ENCODE data around the gene MGLL.

MGLL gene

DNA sequence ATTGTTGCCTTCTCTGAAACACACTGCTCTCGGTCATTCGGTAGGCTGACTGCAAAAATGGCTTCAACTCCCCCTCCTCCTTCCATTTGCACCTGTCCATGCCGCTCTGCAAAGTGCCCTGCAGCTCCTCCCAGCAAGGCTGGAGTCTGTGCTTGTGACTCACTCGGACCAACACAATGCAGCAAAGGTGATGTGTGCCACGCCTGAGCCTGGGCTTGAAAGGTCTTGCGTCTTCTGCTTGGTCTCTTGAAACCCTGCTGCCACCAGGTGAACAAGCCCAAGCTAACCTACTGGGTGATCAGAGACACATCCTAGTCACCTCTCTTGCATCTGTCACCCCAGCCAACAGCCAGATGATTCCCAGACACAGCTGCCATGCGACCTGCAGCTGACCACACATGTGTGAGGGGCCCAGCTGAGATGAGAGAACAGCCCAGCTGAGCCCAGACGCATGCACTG lies 71.1 kb downstream of the MGLL start:
- no peak for DNase-seq

- no peak for DNase-seq
Observed at GRCh38 chr3:127750226-127751031, 71.9 kb downstream of the MGLL start.

- no peak for DNase-seq
Observed at GRCh38 chr3:127749787-127750225, 72.5 kb downstream of the MGLL start.

- DNase-seq: no peak
Observed at GRCh38 chr3:127749361-127749760, 73.0 kb downstream of the MGLL start.

DNA sequence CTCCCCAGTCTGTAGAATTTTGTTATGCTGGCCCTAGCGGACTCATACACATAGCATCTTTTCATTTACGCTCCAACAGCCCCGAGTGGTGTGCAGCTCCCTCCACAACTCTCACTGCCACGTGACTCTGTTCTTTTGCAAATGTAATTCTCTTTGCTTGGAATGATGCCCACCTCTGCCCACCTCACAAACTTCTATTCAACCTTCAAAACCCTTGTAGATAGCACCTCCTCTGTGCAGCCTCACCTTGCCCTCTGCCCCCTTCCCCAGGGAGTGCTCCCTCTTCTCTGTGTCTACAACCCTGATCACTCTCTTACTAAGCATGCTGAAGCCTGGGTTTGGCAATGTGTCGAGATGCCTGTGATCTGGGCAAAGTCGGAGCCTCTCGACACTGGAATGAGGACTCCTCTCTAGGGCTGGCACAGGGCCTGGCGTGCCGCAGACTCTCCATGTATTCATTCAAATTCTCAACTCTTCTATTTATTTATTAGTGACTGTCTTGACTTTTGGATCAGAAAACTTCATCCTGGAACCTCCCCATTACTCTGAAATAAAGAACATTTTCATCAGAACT lies 73.5 kb downstream of the MGLL start:
- no peak for DNase-seq

DNA sequence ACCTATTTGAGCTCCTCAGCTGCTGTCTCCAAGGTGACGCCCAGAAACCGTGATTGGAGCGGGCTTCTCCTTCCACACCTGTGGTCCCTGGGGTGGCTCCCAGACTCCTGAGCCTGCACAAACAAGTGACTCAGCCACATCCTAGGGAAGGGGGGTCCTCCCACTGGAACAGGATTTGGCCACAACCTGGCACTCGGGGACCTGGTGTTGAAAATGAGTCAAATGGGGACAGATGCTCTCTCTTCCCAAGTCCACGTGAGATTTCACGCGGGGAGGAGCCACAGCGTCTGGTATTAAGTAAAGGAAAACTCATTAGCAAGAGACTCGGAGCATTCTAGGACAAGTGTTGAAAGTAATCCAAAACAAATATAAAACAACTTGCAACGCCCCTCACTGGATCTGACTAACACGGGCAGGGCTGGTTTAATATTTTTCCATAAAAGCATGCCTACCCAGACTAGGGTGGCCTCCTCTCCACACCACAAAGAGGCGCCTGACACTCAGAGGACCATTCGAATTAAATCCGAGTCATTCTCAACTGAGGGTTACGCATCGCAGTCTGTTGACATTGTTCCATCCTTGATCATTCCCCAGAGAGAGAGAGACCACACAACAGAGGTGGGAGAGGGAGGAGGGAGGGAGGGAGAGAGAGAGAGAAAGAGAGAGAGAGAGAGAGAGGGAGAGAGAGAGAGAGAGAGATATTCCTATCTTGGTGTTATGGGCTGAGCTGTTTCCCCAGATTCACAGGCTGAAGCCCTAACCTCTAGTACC lies 74.4 kb downstream of the MGLL start:
- DNase-seq: no peak

GRCh38 chr3:127747066-127747465 lies 75.2 kb downstream of the MGLL start:
- DNase-seq: no peak

GRCh38 chr3:127746400-127747057 lies 75.8 kb downstream of the MGLL start:
- DNase-seq: no peak

DNA sequence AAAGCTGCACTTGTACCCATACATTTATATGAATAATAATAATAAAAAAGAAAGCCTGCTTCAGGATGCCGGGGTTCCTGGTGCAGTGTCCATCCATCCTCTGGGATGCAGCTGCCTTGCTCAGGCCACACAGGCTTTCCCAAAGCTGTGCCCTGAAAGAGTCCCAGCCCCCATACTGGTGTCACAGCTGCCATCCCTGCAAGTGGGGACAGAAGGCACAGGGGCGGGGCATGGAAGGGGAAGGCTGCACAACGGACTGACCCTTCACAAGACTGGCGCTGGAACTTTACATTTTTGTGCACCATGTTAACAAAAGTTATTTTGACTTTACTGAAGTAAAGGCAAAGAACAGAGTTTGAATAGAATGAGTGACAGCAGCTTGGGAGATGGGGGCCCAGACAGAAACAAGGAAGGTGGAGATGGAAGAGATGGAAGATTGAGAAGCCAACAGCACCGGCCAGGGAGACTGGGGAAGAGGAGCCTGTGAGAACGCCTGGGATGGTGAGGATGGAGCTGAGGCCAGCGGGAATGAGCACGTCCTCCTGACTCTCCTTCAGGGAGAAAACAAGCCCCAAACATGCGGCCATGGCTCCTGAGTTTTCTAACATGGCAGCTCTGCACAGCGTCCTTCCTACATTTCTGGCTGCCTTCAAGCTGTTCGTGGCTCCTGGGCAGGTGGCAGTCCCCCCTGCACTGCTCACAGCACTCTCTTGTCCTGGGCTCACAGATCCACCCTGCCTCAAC lies 76.5 kb downstream of the MGLL start:
- DNase-seq: no peak

GRCh38 chr3:127744875-127745274 lies 77.4 kb downstream of the MGLL start:
- no peak for DNase-seq

DNA sequence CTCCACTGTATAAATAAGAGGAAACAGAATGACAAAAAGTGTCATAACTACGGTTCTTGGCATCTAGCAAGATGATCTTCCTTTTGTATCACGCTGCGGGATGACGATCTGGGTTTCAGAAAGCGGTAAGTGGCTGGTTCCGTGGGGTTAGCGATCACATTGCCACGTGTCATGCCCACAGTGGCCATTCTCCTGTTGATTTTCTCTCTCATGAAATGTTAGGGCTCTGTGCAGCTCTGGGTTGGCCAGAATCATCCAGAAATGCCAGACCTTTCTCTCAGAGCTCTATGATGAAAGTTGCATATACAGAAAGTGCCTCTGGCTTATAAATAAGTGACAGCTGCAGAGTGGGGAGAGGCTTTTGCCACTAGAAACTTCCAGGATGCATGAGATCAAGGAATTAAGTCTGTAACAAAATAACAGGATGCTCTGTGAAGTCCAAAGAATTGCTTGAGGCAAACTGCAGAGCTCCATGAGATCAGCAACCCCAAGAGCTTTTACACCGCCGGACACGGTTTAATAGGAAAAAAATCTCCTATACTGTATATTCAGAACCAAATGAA lies 78.0 kb downstream of the MGLL start:
- DNase-seq: no peak

DNA sequence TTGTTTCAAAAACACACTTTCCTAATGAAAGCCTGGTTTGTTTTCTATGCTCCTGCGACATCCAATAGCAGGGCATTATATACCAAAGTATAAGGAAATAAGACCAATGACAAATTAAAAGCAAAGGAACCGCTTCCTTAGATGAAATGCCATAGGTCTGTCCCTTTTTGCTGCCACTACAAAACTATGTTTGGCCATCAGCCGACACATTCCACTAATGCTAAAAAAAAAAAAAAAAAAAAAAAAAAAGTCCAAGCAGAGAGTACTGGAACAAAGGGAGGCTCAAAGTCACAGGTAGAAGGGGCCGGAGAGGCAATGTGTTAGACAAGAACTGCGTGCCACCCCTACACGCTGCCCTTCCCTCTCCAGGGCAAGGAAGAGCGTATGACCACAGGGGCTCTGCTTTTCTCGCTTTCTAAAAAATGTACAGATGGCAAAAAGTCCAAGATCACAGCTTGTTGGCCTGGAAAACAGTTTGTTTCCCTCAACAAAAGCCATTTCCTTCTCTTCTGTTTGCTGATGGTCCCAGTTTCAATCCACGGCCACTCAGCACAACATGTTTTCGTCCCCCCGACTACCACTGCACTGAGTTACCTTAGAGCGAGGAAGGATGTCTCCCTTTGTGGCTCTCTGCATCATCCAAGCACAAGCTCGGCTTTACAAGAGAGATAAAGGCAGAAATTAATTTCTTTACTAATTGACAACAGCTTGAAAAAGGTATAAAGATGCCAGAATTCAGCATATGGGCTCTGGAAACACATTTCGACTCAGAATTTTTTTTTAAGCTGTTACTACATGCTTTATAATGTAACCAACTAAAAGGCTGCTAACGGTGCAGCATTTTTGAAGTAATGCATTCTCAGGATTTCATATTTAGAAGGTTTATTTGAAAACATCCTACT lies 78.7 kb downstream of the MGLL start:
- no peak for DNase-seq

DNA sequence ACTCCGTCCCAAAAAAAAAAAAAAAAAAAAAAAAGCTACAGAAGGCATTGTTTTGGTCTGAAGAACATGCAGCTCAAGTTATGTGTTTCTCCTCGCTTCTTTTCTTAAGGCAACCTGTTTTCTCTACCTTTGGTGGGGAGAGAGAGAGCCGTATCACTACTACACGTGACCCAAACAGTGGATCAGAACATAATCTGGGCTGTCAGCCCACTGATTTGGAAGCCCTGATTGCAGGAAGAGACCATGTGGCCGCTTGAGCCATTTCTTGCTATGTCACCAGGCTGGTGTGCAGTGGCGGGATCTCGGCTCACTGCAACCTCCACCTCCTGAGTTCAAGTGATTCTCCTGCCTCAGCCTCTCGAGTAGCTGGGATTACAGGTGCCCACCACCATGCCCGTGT lies 79.7 kb downstream of the MGLL start:
- DNase-seq: no peak

DNA sequence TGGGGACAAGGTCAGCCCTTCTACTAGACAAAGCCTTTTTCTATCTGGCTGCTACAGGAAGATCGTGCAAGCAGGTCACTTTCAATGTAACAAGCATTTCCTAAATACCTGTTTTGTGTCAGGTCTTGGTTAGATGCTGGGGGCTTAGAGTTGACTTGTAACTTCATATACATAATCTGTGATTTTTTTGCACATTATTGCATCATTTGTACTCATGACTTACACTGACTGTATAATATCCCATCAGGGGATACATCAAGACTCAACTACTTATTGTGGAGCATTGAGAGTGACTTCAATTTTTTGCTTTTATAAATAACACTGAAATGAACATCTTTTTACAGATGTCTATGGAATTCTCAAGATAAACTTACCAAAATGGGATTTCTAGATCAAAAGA lies 80.6 kb downstream of the MGLL start:
- no peak for DNase-seq

DNA sequence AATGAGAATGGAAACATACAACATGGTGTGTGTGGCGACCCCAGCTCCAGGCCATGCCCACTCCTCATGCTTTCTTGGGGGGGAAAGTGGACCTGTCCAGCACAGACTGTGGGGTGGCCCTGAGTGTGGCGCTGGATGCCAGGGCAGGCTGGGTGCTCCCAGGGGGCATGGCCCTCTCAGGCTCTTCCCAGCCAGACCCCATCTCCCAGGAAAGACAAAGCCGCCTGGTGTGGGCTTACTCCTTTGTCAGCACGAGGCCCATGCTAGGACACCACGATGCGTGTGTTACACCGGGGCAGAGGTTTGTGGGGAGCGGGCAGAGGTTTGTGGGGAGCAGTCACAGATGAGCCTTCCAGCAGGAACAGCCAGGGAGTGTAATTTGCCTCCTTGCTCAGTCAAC lies 81.1 kb downstream of the MGLL start:
- DNase-seq: no peak

GRCh38 chr3:127740136-127740915 lies 82.0 kb downstream of the MGLL start:
- no peak for DNase-seq

GRCh38 chr3:127739347-127740135 lies 82.8 kb downstream of the MGLL start:
- no peak for DNase-seq

- no peak for DNase-seq
Observed at GRCh38 chr3:127738192-127738840, 84.0 kb downstream of the MGLL start.

Measured in stimulated activated CD4-positive, alpha-beta T cell treated with anti-CD3 and anti-CD28 coated beads, Interleukin-2, amount 100 ng/mL, for 48 hours (primary cell).